Posterior cingulate gyrus (tissue), 11 donors: Measurements from ENCODE around the gene TAX1BP1.
"Not testable (repeated sequence)": the region's sequence is repeated elsewhere in the genome, so short reads cannot be mapped to it uniquely, and the experiment has no call there.

Experiments used
- DNase-seq, 10 donors: peaks; one replicate each; pipeline versions ENCODE4 v3.0.0 to v3.0.0-alpha.2; 2020 to 2021; ENCODE audit warnings: mixed read lengths in 3 of 10
- intact Hi-C: fragments of 100-400 bp; cut with DNase I; formaldehyde crosslinking; loops from one replicate; pipeline ENCODE4 v1.15.1; 2023

Gene TAX1BP1

GRCh38 chr7:27839099-27839498 is 99.1 kb downstream of the TAX1BP1 start:
- intact Hi-C loops, result no loop called here
- no peak for DNase-seq

- intact Hi-C loops, result no loop called here
- DNase-seq, result no peak
These were observed 100.4 kb downstream of the TAX1BP1 start for GRCh38 chr7:27840313-27840712.

GRCh38 chr7:27840760-27841364 is 100.9 kb downstream of the TAX1BP1 start:
- intact Hi-C loops, result no loop called here
- peak in 1 of 10 donors; percentile 83 for DNase-seq

- intact Hi-C loops, result no loop called here
- DNase-seq, result no peak
These were observed 102.2 kb downstream of the TAX1BP1 start for GRCh38 chr7:27842094-27842692.

GRCh38 chr7:27842851-27843250 is 102.9 kb downstream of the TAX1BP1 start:
- DNase-seq, result no peak

GRCh38 chr7:27843584-27844305 is 103.8 kb downstream of the TAX1BP1 start:
- no peak for DNase-seq

More at GRCh38 chr7:27842851-27843250, 102.9 kb downstream of the TAX1BP1 start:
- intact Hi-C loops, result no loop called here

GRCh38 chr7:27846388-27846787 is 106.4 kb downstream of the TAX1BP1 start:
- intact Hi-C loops, result no loop called here

More at GRCh38 chr7:27843584-27844305, 103.8 kb downstream of the TAX1BP1 start:
- intact Hi-C loops, result no loop called here

GRCh38 chr7:27850531-27850930 is 110.6 kb downstream of the TAX1BP1 start:
- intact Hi-C loops, result no loop called here
- no peak for DNase-seq

More at GRCh38 chr7:27846388-27846787, 106.4 kb downstream of the TAX1BP1 start:
- DNase-seq, result no peak

GRCh38 chr7:27856703-27857485 is 116.9 kb downstream of the TAX1BP1 start:
- DNase-seq, intact Hi-C loops: not testable (repeated sequence)

- intact Hi-C loops, result no loop called here
These were observed 120.8 kb downstream of the TAX1BP1 start for GRCh38 chr7:27860800-27861199.

GRCh38 chr7:27861747-27862146 is 121.8 kb downstream of the TAX1BP1 start:
- intact Hi-C loops, result no loop called here
- DNase-seq, result no peak

More at GRCh38 chr7:27860800-27861199, 120.8 kb downstream of the TAX1BP1 start:
- DNase-seq, result no peak

- DNase-seq, result no peak
- intact Hi-C loops, result no loop called here
These were observed 123.9 kb downstream of the TAX1BP1 start for GRCh38 chr7:27863880-27864279.

GRCh38 chr7:27866256-27866655 is 126.3 kb downstream of the TAX1BP1 start:
- no peak for DNase-seq
- intact Hi-C loops, result no loop called here

- DNase-seq, result peak in 6 of 10 donors; percentile 19 to 92 (median 61)
- intact Hi-C loops, result no loop called here
These were observed 127.1 kb downstream of the TAX1BP1 start for GRCh38 chr7:27866828-27867672.

- intact Hi-C loops, result no loop called here
- DNase-seq, result no peak
These were observed 128.2 kb downstream of the TAX1BP1 start for GRCh38 chr7:27868131-27868550.

GRCh38 chr7:27869056-27869455 is 129.1 kb downstream of the TAX1BP1 start:
- no peak for DNase-seq
- intact Hi-C loops, result no loop called here

GRCh38 chr7:27870595-27870994 is 130.6 kb downstream of the TAX1BP1 start:
- DNase-seq, result no peak
- intact Hi-C loops, result no loop called here

GRCh38 chr7:27871086-27871485 is 131.1 kb downstream of the TAX1BP1 start:
- intact Hi-C loops, result no loop called here
- DNase-seq, result no peak

- intact Hi-C loops, result no loop called here
- DNase-seq, result no peak
These were observed 131.9 kb downstream of the TAX1BP1 start for GRCh38 chr7:27871866-27872265.
